Bronchial epithelial cell (primary cell): Measurements from ENCODE around the gene CNPY2. TPM values are rescaled to one million over a fixed set of nuclear protein-coding genes. Genes with fewer than 3 reads are reported as not detected.

Experiments used
- DNase-seq: peaks from one replicate; pipeline ENCODE4 v3.0.0-alpha.2; 2010; ENCODE audit warnings: low read depth
- FAIRE-seq: peaks from 2 replicates; lab custom pipeline; 2011; peaks lifted over from hg19 to GRCh38; lab: Jason Lieb, UNC
- H3K27me3 ChIP-seq: 2 replicates; pipeline ENCODE4 v1.5.1; 2011; ENCODE audit warnings: low read length; ENCODE audit not compliant: control insufficient read depth, insufficient read depth
- H3K36me3 ChIP-seq: 2 replicates; pipeline ENCODE4 v1.5.1; 2011; ENCODE audit warnings: low read length; ENCODE audit not compliant: control insufficient read depth, insufficient read depth
- H3K4me3 ChIP-seq: 2 replicates; pipeline ENCODE4 v1.5.1; 2011; ENCODE audit warnings: mild to moderate bottlenecking, low read depth, low read length, control low read depth
- total RNA-seq: library from RNA; depleted of rRNA; stranded (reverse); fragments of >200 nt; gene quantifications from 2 replicates; pipeline ENCODE4 v1.2.1, GENCODE V29; 2014
- TF ChIP-seq, protein P1 (sequence below): IDR thresholded peaks from 2 replicates; pipeline ENCODE4 v1.5.1; 2011; ENCODE audit warnings: mild to moderate bottlenecking, moderate library complexity, low read length, control low read depth, inconsistent platforms; ENCODE audit not compliant: insufficient read depth, severe bottlenecking

The CNPY2 gene
- total RNA-seq, 1 donor from 2014 or later = 91.1 TPM

DNA sequence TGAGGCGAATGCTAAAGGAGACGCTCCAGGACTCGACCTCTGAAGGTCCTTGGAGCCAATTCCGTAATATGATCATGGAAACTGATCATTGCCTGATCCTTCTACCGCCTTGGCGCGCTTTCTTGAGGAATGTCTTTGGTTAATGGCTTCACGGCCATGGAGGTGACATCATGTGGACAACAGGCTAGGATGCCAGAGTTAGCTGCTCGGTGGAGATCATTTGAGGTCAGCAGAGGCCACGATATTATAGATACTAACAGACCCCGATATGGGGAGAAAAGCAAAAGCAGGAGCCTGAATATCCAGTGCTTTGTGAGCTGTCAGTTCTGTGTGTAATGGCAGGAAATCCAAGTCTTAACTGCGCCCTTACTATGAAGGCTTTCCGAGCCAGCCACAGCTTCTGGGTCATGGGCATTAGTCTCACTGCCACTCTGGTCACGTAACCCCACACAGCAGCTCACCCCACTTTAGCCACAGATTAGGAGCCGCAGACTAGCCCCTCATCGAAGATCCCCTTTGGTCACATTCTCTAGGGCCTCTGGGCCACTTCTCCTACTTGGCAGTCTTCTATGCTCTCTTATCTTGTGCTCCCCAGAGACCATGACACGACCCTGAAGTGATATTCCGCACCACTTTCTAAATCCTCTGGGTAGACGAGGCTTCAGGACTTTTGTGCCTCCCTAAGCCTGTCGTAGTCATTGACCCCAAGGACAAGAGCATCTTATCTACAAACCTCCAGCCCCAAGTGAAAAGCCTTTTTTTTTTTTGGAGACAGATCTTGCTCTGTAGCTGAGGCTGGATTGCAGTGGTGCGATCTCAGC lies 14.9 kb downstream of the CNPY2 start:
- FAIRE-seq (no peak), DNase-seq (no peak)

DNA sequence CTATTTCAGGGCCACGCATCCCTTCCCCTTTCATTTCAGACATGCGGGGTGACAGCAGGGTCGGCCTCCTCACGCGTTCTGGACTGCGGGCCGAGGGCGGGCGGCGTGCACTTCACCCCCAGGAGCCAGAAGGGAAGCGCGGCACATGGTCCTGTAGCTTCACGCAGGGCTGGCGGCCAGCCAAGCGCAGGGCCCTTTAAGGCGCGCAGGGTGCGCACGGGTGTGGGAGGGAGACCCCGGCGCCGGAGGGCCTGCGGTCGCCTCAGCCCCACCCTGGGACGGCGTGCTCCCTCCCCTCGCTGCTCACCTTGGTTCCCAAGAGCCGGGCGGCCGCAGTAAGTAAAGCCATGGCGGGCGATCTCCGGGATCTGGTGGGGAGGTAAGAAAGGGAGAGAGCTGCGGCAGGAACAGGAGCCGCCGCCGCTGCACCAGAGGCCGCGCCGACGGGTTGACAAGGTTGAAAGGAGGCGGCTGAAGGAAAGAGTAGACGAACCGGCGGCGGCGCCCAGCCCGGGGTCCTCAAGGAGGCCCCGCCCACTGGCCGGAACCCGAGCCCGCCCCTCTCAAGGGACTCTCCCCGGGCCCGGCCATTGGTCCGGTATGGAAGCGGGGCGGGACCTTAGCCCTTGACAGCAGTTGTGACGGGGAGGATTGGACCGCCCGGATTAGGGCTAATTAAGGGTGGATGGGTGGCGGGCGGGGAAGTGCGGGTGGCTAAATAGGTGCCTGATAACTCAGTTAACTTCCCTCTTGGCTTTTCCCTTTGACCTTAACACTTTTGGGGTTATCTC lies 15.7 kb downstream of the CNPY2 start, which contains the start of gene CS:
Gene CS (minus strand): TSS at position 478 of the 791 bp plus-strand sequence. CDS start 129 bp downstream, at position 349.
- Histone ChIP-seq H3K36me3 (peaks cover 7% of the 10 kb centered on the region), H3K4me3 (peak within 1 kb of the TSS; percentile 77), H3K27me3 (no peaks in the 10 kb centered on the region)
- DNase-seq (peak; percentile 91), FAIRE-seq (no peak)
- TF ChIP-seq, protein P1, sequence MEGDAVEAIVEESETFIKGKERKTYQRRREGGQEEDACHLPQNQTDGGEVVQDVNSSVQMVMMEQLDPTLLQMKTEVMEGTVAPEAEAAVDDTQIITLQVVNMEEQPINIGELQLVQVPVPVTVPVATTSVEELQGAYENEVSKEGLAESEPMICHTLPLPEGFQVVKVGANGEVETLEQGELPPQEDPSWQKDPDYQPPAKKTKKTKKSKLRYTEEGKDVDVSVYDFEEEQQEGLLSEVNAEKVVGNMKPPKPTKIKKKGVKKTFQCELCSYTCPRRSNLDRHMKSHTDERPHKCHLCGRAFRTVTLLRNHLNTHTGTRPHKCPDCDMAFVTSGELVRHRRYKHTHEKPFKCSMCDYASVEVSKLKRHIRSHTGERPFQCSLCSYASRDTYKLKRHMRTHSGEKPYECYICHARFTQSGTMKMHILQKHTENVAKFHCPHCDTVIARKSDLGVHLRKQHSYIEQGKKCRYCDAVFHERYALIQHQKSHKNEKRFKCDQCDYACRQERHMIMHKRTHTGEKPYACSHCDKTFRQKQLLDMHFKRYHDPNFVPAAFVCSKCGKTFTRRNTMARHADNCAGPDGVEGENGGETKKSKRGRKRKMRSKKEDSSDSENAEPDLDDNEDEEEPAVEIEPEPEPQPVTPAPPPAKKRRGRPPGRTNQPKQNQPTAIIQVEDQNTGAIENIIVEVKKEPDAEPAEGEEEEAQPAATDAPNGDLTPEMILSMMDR = no peak

More for the DNA sequence above, 14.9 kb downstream of the CNPY2 start:
- TF ChIP-seq, protein P1 = no peak
- H3K27me3 ChIP-seq = no peaks in the 10 kb centered on the region
- H3K4me3 ChIP-seq = peak overlapping the region; percentile 77
- peaks cover 7% of the 10 kb centered on the region for H3K36me3 ChIP-seq

DNA sequence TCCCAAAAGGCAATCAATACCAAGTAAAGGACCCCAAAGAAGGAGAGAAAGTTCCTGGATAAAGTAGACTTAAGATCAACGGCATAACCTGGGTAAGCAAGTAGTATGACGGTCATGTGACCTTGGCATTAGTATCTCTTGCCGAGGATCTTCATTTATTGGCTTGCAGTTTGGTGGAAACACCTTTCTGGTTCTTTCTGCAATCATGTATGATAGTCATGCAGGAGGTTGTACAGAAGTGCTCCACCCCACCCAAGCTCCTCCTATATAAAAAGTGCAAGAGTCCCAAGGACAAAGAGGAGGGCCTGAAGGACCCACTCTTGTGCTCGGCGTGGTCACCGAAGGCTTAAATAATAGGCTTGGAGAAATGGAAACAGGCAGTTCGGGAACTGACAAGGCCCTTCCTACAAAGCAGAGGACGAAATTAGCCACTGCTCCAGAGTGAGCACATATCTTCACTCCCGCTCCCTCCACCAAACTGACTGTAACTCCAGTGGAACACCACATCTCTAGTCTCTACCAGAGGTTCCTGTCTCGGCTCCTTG lies 16.4 kb downstream of the CNPY2 start:
- no peak for FAIRE-seq
- Histone ChIP-seq H3K27me3 (no peaks in the 10 kb centered on the region), H3K36me3 (peaks cover 7% of the 10 kb centered on the region), H3K4me3 (peak overlapping the region; percentile 77)
- TF ChIP-seq, protein P1 = no peak
- peak; percentile 39 for DNase-seq

DNA sequence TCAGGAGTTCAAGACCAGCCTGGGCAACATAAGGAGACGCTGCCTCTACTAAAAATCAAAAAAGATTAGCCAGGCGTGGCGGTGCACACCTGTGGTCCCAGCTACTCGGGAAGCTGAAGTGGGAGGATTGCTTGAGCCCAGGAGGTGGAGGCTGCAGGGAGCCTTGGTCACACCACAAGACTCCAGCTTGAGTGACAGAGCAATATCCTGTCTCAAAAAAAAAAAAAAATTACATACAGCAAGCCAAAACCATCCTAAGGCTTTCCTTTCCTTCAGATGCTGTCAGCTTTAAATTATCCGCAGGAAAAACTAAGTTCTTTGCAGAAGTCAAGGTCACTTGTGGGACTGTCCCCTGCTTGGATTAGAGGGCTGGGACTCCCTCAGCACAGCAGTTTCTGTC lies 17.0 kb downstream of the CNPY2 start:
- H3K36me3 ChIP-seq = peaks cover 7% of the 10 kb centered on the region
- TF ChIP-seq, protein P1 = no peak

DNA sequence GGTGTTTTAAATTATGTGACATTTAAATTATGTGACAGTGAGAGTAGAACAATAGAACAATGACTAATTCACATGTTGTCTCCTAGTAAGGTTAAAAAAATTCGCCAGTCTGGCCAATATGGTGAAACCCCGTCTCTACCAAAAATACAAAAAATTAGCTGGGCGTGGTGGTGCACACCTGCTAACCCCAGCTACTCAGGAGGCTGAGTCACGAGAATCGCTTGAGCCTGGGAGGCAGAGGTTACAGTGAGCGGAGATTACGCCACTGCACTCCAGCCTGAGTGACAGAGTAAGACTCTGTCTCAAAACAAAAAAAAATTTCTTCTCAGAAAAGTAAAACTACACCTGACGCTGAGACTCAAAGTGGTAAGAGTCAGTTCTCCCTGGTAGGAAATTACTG lies 18.4 kb downstream of the CNPY2 start:
- no peak for DNase-seq
- FAIRE-seq = no peak
- H3K4me3 ChIP-seq = no peak overlapping the region
- TF ChIP-seq, protein P1 = no peak
- peaks cover 7% of the 10 kb centered on the region for H3K36me3 ChIP-seq
- no peaks in the 10 kb centered on the region for H3K27me3 ChIP-seq

More for the DNA sequence above, 17.0 kb downstream of the CNPY2 start:
- Histone ChIP-seq H3K27me3 (no peaks in the 10 kb centered on the region), H3K4me3 (no peak overlapping the region)
- no peak for DNase-seq
- FAIRE-seq = no peak
